Neuronal stem cell (in vitro differentiated cells): Measurements from ENCODE around the gene LNP1.

Experiments
- DNase-seq: peaks from one replicate; pipeline ENCODE4 v3.0.0-alpha.2; 2013; ENCODE audit warnings: low spot score
- H2AFZ ChIP-seq: one replicate; pipeline ENCODE4 v1.6.1; 2013; ENCODE audit warnings: mild to moderate bottlenecking, low read length, inconsistent platforms
- H2AK5ac ChIP-seq: 2 replicates; pipeline ENCODE4 v1.6.1; 2013; ENCODE audit warnings: low read depth, mild to moderate bottlenecking, inconsistent platforms, low read length, moderate library complexity, mixed read lengths
- H2BK120ac ChIP-seq: 2 replicates; pipeline ENCODE4 v1.6.1; 2013; ENCODE audit warnings: low read depth, mild to moderate bottlenecking, inconsistent platforms, low read length, moderate library complexity, mixed read lengths
- H2BK12ac ChIP-seq: one replicate; pipeline ENCODE4 v1.6.1; 2013; ENCODE audit warnings: low read length, inconsistent platforms
- H2BK15ac ChIP-seq: 2 replicates; pipeline ENCODE4 v1.6.1; 2013; ENCODE audit warnings: mild to moderate bottlenecking, low read length, inconsistent platforms, mixed read lengths
- H2BK5ac ChIP-seq: one replicate; pipeline ENCODE4 v1.6.1; 2013; ENCODE audit warnings: inconsistent platforms, mild to moderate bottlenecking, low read length, moderate library complexity
- H3K14ac ChIP-seq: one replicate; pipeline ENCODE4 v1.6.1; 2013; ENCODE audit warnings: low read length, inconsistent platforms
- H3K18ac ChIP-seq: 2 replicates; pipeline ENCODE4 v1.6.1; 2013; ENCODE audit warnings: low read length, inconsistent platforms
- H3K23ac ChIP-seq: 2 replicates; pipeline ENCODE4 v1.6.1; 2013; ENCODE audit warnings: low read depth, mild to moderate bottlenecking, mixed read lengths, low read length, inconsistent platforms; ENCODE audit not compliant: poor library complexity
- H3K27ac ChIP-seq: replicated peaks from 3 replicates; pipeline ENCODE4 v1.5.1; 2013; ENCODE audit warnings: low read length, inconsistent platforms
- H3K27me3 ChIP-seq, 3 experiments: 2 replicates each; pipeline ENCODE4 v1.6.1; 2013; ENCODE audit warnings: low read length in 3 of 3, mild to moderate bottlenecking in 2 of 3, inconsistent platforms in 1 of 3, low read depth in 1 of 3, mixed read lengths in 1 of 3, moderate library complexity in 1 of 3; ENCODE audit not compliant: control insufficient read depth in 3 of 3, insufficient read depth in 3 of 3
- H3K36me3 ChIP-seq, 2 donors: replicated peaks in 1 of 2; 2 replicates each; pipeline ENCODE4 v1.6.1; 2013; ENCODE audit warnings: low read length in 2 of 2; ENCODE audit not compliant: control insufficient read depth in 2 of 2, insufficient read depth in 2 of 2
- H3K4ac ChIP-seq: 2 replicates; pipeline ENCODE4 v1.6.1; 2013; ENCODE audit warnings: inconsistent platforms, mild to moderate bottlenecking, low read length, moderate library complexity
- H3K4me1 ChIP-seq, 2 donors: 1 replicate in 1 of 2; 2 replicates in 1 of 2; pipeline ENCODE4 v1.6.1; 2013; ENCODE audit warnings: low read length in 2 of 2, low read depth in 1 of 2; ENCODE audit not compliant: control insufficient read depth in 2 of 2, insufficient read depth in 1 of 2
- H3K4me2 ChIP-seq: one replicate; pipeline ENCODE4 v1.6.1; 2013; ENCODE audit warnings: mild to moderate bottlenecking, low read length, inconsistent platforms; ENCODE audit not compliant: insufficient read depth, poor library complexity, severe bottlenecking
- H3K4me3 ChIP-seq, 2 donors: 2 replicates each; pipeline ENCODE4 v1.5.1; 2013; ENCODE audit warnings: low read length in 2 of 2, mild to moderate bottlenecking in 2 of 2, inconsistent platforms in 1 of 2, moderate library complexity in 1 of 2
- H3K79me1 ChIP-seq: one replicate; pipeline ENCODE4 v1.6.1; 2013; ENCODE audit warnings: low read depth, mild to moderate bottlenecking, inconsistent platforms, low read length, moderate library complexity
- H3K9ac ChIP-seq: one replicate; pipeline ENCODE4 v1.6.1; 2013; ENCODE audit warnings: mild to moderate bottlenecking, low read depth, low read length, inconsistent platforms; ENCODE audit not compliant: poor library complexity
- H3K9me3 ChIP-seq, 2 donors: replicated peaks in 1 of 2; 2 replicates each; pipeline versions ENCODE3 to v1.6.1; 2013; ENCODE audit warnings: low read length in 2 of 2, mild to moderate bottlenecking in 2 of 2, inconsistent platforms in 1 of 2, low read depth in 1 of 2, mixed read lengths in 1 of 2, moderate library complexity in 1 of 2; ENCODE audit not compliant: control insufficient read depth in 2 of 2, insufficient read depth in 1 of 2
- H4K8ac ChIP-seq: one replicate; pipeline ENCODE4 v1.6.1; 2013; ENCODE audit warnings: low read depth, mild to moderate bottlenecking, inconsistent platforms, low read length, moderate library complexity
- H4K91ac ChIP-seq: one replicate; pipeline ENCODE4 v1.6.1; 2013; ENCODE audit warnings: low read length, low read depth, mild to moderate bottlenecking, inconsistent platforms; ENCODE audit not compliant: poor library complexity
- WGBS, 2 donors: extraction: QIAGEN DNeasy Blood & Tissue Kit; methylation state at CpG; one replicate each; pipeline ENCODE4 v1.1.7; 2013; ENCODE audit warnings: missing lambda C conversion rate in 2 of 2, mixed read lengths in 1 of 2; ENCODE audit not compliant: insufficient read length in 2 of 2, insufficient replicate concordance in 1 of 2; ENCODE audit errors: extremely low coverage in 2 of 2; 5-methylcytosine and 5-hydroxymethylcytosine counted together

Gene LNP1

GRCh38 chr3:100423611-100424010 is 22.3 kb downstream of the LNP1 start:
- no peaks in the 10 kb centered on the region for H3K27me3 ChIP-seq
- H3K79me1 ChIP-seq, result no peaks in the 10 kb centered on the region
- no peak overlapping the region for H3K14ac ChIP-seq
- H3K4me1 ChIP-seq, result no peaks in the 10 kb centered on the region
- H4K91ac ChIP-seq, result no peak overlapping the region
- H2BK120ac ChIP-seq, result no peak overlapping the region
- no peak for DNase-seq
- H3K4ac ChIP-seq, result no peak overlapping the region
- H2AFZ ChIP-seq, result no peak overlapping the region
- H2BK15ac ChIP-seq, result no peak overlapping the region
- no peak overlapping the region for H2BK5ac ChIP-seq
- no peak overlapping the region for H3K18ac ChIP-seq
- no peak overlapping the region for H2AK5ac ChIP-seq
- no peaks in the 10 kb centered on the region for H3K9me3 ChIP-seq
- H3K23ac ChIP-seq, result no peak overlapping the region
- H3K36me3 ChIP-seq, result no peaks in the 10 kb centered on the region
- no peak overlapping the region for H3K4me3 ChIP-seq
- no peak overlapping the region for H4K8ac ChIP-seq
- H3K27ac ChIP-seq, result no peak overlapping the region
- H3K4me2 ChIP-seq, result no peak overlapping the region
- H2BK12ac ChIP-seq, result no peak overlapping the region
- no CpG with 5 or more reads among the region's 5 CpGs for WGBS, 2 donors
- no peak overlapping the region for H3K9ac ChIP-seq

- H2BK15ac ChIP-seq, result no peak overlapping the region
- H3K4me1 ChIP-seq, result no peaks in the 10 kb centered on the region
- H3K27me3 ChIP-seq, result no peaks in the 10 kb centered on the region
- H3K4me2 ChIP-seq, result no peak overlapping the region
- no peak overlapping the region for H2BK12ac ChIP-seq
- no peaks in the 10 kb centered on the region for H3K36me3 ChIP-seq
- WGBS, 2 donors, result no CpG with 5 or more reads among the region's 2 CpGs
- H3K14ac ChIP-seq, result no peak overlapping the region
- no peak overlapping the region for H4K91ac ChIP-seq
- no peak overlapping the region for H3K4me3 ChIP-seq
- no peak overlapping the region for H3K27ac ChIP-seq
- no peak overlapping the region for H3K9ac ChIP-seq
- H2BK5ac ChIP-seq, result no peak overlapping the region
- H3K18ac ChIP-seq, result no peak overlapping the region
- no peak overlapping the region for H2AK5ac ChIP-seq
- H2BK120ac ChIP-seq, result no peak overlapping the region
- H4K8ac ChIP-seq, result no peak overlapping the region
- no peak overlapping the region for H3K4ac ChIP-seq
- no peaks in the 10 kb centered on the region for H3K9me3 ChIP-seq
- H3K79me1 ChIP-seq, result no peaks in the 10 kb centered on the region
- no peak overlapping the region for H2AFZ ChIP-seq
- no peak for DNase-seq
- no peak overlapping the region for H3K23ac ChIP-seq
Observed at GRCh38 chr3:100424261-100424660, 22.9 kb downstream of the LNP1 start.

GRCh38 chr3:100425316-100425715 is 24.0 kb downstream of the LNP1 start:
- no CpG with 5 or more reads among the region's 1 CpG for WGBS, 2 donors
- no peak overlapping the region for H3K27ac ChIP-seq
- H3K23ac ChIP-seq, result no peak overlapping the region
- no peak for DNase-seq
- no peak overlapping the region for H4K8ac ChIP-seq
- no peak overlapping the region for H4K91ac ChIP-seq
- no peak overlapping the region for H2AK5ac ChIP-seq
- H2BK5ac ChIP-seq, result no peak overlapping the region
- H3K9ac ChIP-seq, result no peak overlapping the region
- H2BK12ac ChIP-seq, result no peak overlapping the region
- H3K9me3 ChIP-seq, result no peaks in the 10 kb centered on the region
- H3K4me2 ChIP-seq, result no peak overlapping the region
- no peak overlapping the region for H2AFZ ChIP-seq
- no peak overlapping the region for H2BK120ac ChIP-seq
- no peak overlapping the region for H3K4ac ChIP-seq
- H3K36me3 ChIP-seq, result no peaks in the 10 kb centered on the region
- no peak overlapping the region for H3K4me3 ChIP-seq
- H3K18ac ChIP-seq, result no peak overlapping the region
- no peak overlapping the region for H2BK15ac ChIP-seq
- no peaks in the 10 kb centered on the region for H3K27me3 ChIP-seq
- no peak overlapping the region for H3K14ac ChIP-seq
- H3K4me1 ChIP-seq, result no peaks in the 10 kb centered on the region
- H3K79me1 ChIP-seq, result no peaks in the 10 kb centered on the region

- no peak overlapping the region for H3K4ac ChIP-seq
- no peak overlapping the region for H2BK120ac ChIP-seq
- H4K8ac ChIP-seq, result no peak overlapping the region
- no peak overlapping the region for H2BK15ac ChIP-seq
- no peak overlapping the region for H4K91ac ChIP-seq
- no peak overlapping the region for H2BK12ac ChIP-seq
- no peak overlapping the region for H2AFZ ChIP-seq
- H3K4me3 ChIP-seq, result no peak overlapping the region
- H3K14ac ChIP-seq, result no peak overlapping the region
- H3K4me2 ChIP-seq, result no peak overlapping the region
- no peak for DNase-seq
- H2BK5ac ChIP-seq, result no peak overlapping the region
- H3K4me1 ChIP-seq, result no peaks in the 10 kb centered on the region
- no peak overlapping the region for H3K18ac ChIP-seq
- WGBS, 2 donors, result no CpG with 5 or more reads among the region's 8 CpGs
- H3K23ac ChIP-seq, result no peak overlapping the region
- peaks cover 0 to under 1% of the 10 kb centered on the region in 2 donors for H3K36me3 ChIP-seq
- no peak overlapping the region for H3K9ac ChIP-seq
- no peaks in the 10 kb centered on the region for H3K79me1 ChIP-seq
- no peak overlapping the region for H2AK5ac ChIP-seq
- H3K9me3 ChIP-seq, result no peaks in the 10 kb centered on the region
- H3K27me3 ChIP-seq, result no peaks in the 10 kb centered on the region
- no peak overlapping the region for H3K27ac ChIP-seq
Observed at GRCh38 chr3:100426067-100426682, 24.8 kb downstream of the LNP1 start.
